Kidney glomerular epithelial cell (primary cell): Measurements from ENCODE around the gene PTTG2.
A peak's percentile ranks its signal among the peaks of the same experiment; 100 is the strongest.
"Not testable (repeated sequence)": the region's sequence is repeated elsewhere in the genome, so short reads cannot be mapped to it uniquely, and the experiment has no call there.

Experiments
- DNase-seq: peaks from one replicate; lab custom pipeline; 2025; lab: John Stamatoyannopoulos, UW

PTTG2 gene

DNA sequence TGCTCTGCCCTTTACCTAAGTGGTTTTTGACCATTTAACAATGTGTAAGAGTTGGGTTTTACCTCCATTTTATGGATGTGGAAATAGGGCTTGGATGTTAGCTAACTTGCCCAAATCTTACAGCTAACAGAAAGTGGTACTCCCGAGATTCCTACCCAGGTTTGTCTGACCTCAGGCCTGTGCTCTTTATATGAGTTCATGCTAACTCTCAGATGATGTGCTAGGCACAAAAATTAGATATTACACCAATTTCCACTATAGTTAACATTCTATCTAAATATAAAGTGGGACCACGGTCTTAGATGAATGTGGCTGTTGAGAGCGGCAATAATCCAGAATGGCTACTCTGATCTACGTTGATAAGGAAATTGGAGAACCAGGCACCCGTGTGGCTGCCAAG is at the start of gene PTTG2:
PTTG2 (plus strand) TSS at position 301 of the 400 bp plus-strand sequence; CDS start at position 338, 37 bp downstream.
- DNase-seq = no peak

DNA sequence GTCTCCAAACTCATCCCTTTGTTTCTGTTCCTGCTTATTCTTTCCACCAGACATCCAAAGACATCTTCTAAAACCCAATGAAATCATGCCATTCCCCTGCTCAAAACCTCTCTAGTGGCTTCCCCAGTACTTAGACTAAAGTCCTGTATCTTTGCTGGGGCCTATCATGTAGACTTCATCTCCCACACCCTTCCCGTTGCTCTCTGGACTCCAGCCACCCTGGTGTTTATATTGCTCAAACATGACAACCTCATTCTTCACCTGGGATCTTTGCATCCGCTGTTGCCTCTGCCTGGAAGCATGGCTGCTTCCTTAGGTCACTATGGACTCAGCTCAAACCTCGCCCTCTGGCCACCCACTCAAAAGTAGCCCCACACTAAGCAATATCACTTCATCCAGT is 45.7 kb upstream of the PTTG2 start:
- DNase-seq = no peak

- DNase-seq = no peak
These were observed 42.8 kb upstream of the PTTG2 start for GRCh38 chr4:37917388-37917787.

GRCh38 chr4:37918653-37919052 is 41.5 kb upstream of the PTTG2 start:
- no peak for DNase-seq

DNA sequence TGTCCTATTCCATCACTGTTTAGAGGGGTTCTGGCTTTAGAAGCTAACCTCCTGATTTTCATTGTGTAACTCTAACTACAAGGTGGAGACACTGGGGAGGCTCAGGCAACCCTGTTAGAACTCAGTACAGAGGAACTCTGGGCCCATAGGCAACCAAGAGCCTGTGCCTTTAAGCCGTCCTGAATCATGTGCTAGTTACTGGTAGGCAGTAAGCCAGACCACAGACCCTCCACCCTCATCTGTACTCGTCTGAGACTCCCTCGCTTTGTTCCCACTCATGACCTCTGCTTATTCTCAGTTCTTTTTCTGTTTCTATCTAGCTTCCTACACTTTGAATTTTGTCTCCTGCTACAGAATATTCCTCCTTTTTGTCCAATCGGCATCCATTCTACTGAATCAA is 37.9 kb upstream of the PTTG2 start:
- DNase-seq = peak; percentile 32

GRCh38 chr4:37923089-37923488 is 37.1 kb upstream of the PTTG2 start:
- DNase-seq = not testable (repeated sequence)

DNA sequence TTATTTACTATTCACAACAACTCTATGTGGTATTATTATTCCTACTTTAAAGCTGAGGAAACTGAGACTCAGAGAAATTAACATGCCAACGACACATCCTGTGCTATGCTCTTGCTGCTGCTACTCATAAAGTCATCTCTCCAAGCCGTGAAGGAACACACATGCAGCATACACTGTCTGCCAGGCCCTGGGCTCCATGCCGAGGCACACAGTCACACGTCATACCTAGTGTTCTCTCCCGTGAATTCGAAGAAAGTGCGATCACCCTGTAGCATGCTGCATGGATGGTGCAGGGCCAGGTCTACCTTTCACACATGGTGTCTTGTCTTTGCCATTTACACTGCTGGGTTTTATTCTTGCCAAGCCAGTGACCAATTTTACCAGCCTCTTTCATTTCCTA is 35.3 kb upstream of the PTTG2 start:
- no peak for DNase-seq

DNA sequence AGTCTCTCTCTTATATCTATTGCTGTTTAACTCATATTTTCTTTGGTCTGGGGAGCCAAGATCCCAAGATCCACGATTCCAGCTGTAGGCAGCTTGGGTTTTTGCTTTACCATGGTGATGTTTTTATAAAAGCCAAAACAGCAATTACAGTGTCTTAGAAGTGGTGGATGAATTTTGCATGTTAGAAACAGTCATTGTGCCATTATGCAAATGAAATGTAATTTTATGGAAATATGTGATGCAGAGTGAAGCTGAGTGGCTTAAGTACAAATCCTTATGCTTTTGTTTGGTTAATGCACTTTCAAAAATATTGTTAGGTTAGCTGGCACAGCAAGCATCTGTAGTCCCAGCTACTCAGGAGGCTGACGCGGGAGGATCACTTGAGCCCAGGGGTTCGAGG is 32.8 kb upstream of the PTTG2 start:
- no peak for DNase-seq

DNA sequence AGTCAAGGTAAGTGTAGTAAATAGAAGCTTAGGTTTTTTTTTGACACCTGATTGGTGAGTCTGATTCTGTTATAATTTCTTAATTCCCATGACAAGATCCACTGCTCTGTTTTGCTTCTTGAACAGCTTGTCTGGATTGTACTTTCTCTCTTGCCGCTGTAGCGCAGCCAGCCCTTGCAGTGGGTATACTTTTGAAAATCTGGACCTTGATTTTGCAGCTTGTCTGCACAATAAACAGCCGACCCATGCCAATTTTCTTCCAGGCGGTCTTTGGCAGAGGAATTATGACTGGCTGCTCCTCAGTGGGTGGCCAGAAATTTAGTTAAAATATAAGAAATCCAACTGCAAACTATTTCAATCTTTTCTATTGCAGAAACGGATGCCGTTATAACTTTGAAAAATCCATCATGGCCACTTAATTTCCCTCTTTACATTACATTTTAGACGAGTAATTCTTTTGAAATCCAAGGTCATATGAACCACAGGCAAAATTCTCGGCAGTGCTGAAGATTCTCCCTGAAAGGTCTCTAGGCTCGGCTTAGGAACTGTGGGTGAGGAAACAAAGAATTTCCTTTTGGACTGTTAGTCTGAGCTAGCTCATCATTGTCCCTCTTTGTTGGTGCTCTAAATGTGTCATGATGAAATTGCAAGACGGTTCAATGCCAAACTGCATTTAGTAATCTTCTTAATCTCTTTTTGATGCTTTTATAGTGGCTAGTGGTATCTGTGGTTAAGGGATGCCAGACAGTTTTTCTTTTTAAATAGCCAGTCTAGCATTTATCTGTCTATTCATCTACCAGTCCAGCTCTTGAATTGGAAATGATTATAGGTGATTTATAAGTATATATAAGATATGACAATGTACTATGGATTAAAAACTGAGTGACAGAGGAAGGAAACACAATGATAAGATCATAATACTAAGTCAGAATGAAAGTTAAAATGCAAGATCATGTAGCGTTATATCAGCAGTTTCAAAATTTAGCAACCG is 31.5 kb upstream of the PTTG2 start:
- DNase-seq = no peak

DNA sequence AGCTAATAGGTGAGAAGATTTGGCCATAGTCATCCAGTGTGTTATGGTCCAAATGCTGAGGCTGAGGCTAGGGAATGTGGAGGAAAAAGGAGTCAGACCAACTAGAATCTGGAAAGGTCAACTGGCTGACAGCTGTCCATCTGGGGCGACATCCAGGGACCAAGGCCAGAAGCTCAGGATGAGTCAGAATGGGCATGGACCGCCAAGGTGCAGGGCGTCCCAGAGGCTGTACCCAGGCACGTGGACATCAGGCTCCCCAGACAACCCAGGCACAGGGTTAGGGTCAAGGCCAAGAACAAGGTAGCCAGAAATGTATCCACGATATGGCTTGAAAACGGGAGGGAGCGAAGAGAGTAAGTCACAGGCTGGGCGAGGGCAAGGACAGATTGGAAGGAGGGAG is 26.1 kb upstream of the PTTG2 start:
- no peak for DNase-seq

DNA sequence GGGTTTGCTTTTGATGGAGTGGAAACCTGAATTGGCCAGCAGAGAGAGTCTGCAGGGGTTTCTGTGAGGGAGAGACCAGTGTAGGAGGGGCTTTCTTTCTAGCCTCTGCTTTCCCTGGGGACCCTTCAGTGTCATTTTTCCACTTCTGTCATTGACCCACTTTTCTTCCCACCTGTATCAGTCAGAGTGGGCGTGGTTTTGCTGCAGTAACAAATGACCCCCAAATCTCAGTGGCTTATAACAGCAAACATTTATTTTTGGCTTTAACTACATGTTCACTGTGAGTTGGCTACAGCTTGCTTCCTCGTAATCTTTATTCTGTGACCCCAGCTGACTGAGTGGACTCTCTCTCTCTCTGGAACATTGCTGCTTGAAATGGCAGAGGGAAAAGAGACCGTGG is 25.6 kb upstream of the PTTG2 start:
- DNase-seq = no peak

DNA sequence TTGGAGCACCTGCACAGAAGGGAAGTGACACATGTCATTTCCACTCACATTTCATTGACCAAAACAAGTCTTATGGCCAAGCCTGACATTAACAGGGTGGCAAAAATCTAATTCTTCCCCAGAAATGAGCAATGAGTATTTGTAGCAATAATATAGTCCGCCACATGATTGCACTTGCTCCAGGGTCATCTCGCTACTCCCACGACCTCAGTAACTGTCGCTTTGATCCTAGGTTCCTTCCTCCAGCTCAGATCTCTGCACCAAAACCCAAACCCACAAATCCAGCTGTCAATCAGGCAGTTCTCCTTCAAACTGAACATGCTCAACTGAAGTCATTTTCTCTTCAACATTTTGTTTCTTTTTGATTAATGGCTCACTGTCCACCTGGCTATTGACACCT is 25.2 kb upstream of the PTTG2 start:
- no peak for DNase-seq

GRCh38 chr4:37936889-37937498 is 23.2 kb upstream of the PTTG2 start:
- no peak for DNase-seq

DNA sequence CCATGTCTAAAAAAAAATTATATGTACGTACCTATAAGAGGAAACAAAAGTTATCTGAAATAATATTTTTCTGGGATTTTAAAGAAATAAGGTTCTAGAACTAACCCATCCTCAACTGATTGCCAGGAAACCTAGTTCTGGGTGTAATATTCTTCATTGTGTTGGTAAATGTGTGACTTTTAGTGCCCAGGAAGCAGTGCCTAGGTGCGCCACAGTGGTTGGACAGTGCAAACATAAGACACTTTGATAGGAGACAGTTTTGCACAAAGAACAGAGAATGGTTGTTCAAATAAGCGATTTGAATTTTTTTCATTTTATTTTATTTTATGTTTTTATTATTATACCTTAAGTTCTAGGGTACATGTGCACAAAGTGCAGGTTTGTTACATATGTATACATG is 22.0 kb upstream of the PTTG2 start:
- DNase-seq = no peak

DNA sequence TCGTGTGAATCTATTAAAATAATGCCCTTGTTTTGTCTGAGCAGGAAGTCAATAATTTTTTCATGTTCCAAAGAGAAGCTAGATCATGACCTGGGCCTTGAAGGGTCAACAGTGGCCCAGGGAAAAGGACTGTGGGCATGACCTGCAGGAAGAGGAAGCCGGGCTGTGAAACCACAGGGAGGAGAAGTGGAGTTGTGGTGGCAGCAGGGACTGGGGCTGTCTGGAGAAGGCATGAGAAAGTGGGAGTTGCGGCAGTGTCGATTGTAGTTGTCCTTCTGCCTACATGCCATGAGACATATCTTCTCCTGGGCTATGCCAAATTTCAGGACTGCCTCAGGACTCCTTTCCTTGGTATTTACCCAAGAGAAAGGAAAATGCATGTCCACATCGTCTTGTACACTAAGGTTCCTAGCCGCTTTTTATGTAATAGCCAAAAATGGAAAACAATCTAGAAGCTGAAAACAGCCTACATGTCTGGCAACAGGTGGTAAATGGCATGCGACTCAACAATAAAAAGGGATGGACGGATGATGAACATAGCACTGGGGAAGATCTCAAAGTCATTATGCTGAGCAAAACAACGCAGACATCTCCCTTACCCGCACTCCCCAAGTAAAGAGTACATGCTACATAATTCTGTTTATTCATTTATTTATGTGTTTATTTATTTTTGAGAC is 13.6 kb upstream of the PTTG2 start:
- no peak for DNase-seq

DNA sequence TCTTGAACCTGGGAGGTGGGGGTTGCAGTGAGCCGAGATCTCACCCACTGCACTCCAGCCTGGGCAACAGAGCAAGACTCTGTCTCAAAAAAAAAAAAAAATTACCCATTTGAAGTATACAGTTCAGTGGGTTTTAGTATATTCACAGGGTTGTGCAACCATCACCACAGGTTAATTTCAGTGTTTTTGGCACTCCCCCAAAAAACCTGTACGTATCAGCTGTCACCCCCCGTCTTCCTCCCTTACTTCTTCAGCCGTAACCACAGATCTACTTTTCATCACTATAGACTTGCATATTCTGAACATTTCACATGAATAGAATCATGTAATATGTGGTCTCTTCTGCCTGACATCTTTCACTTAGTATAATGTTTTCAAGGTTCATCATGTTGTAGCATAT is 11.7 kb upstream of the PTTG2 start:
- peak; percentile 16 for DNase-seq

GRCh38 chr4:37949636-37950426 is 10.4 kb upstream of the PTTG2 start:
- no peak for DNase-seq

DNA sequence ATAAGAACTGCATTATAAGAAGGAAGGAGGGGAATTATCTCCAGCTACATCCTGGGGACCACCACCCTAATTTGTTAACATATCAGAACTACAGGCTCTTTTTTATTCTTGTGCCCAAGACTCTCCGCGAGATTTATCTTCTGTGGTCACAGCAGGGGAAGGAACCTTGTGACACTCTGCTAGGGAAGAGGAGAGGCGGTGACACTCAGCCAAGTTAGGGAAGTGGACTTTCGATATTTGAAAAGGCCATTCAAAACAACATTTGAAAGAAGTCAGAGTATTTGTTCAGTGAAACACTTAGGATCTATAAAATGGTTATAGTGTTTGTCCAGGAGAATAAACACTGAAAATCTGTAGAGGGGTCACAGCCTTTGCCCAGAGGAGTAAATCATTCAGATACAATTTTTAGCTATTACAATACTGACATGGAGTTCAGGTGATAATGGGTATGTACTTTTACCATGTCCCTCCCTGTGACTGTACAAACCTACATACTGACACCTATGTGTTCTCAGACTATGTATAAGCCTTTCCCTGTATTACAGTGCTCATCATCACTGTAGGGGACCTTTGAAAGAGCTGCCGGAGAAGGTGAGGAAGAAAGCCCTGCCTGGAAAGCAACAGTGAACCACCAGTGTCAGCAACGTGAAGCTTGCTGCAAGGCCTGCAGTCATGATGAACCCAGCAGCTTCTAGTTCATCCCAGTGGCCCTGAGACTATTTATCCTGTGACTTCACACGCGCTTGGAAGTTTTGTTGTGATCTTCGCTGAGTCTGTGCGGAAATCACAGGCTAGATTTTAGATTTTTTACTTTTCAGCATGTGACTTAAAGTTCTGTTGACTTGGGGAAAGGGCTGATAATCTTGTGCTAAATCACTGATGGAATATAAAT is 8.5 kb upstream of the PTTG2 start:
- no peak for DNase-seq

- DNase-seq = no peak
These were observed 7.0 kb upstream of the PTTG2 start for GRCh38 chr4:37953156-37953555.

GRCh38 chr4:37953620-37954293 is 6.4 kb upstream of the PTTG2 start:
- no peak for DNase-seq
